HG02623 (cell line): ENCODE results near the gene CCDC97.
"Not testable (repeated sequence)": the region's sequence is repeated elsewhere in the genome, so short reads cannot be mapped to it uniquely, and the experiment has no call there.

Source experiments
- ATAC-seq: cut with Tn5 transposase; IDR thresholded peaks from one replicate; pipeline ENCODE4 v1.9.1; 2021; ENCODE audit warnings: moderate library complexity; ENCODE audit not compliant: unreplicated experiment

Gene CCDC97

GRCh38 chr19:41332000-41332399 lies 22.0 kb downstream of the CCDC97 start:
- ATAC-seq = no peak

- ATAC-seq = no peak
Measured at GRCh38 chr19:41332468-41332867, 22.5 kb downstream of the CCDC97 start.

GRCh38 chr19:41334793-41335192 lies 24.8 kb downstream of the CCDC97 start:
- no peak for ATAC-seq

- ATAC-seq = no peak
Measured at GRCh38 chr19:41335467-41335866, 25.5 kb downstream of the CCDC97 start.

GRCh38 chr19:41339936-41340335 lies 30.0 kb downstream of the CCDC97 start:
- no peak for ATAC-seq

GRCh38 chr19:41341669-41342490 lies 31.9 kb downstream of the CCDC97 start:
- ATAC-seq = no peak

- no peak for ATAC-seq
Measured at GRCh38 chr19:41344162-41344561, 34.2 kb downstream of the CCDC97 start.

GRCh38 chr19:41346916-41347315 lies 36.9 kb downstream of the CCDC97 start:
- ATAC-seq = not testable (repeated sequence)

- ATAC-seq = no peak
Measured at GRCh38 chr19:41350735-41351338, 40.9 kb downstream of the CCDC97 start.

- peak; percentile 31 for ATAC-seq
Measured at GRCh38 chr19:41351339-41352245, 41.6 kb downstream of the CCDC97 start.

GRCh38 chr19:41352279-41352608 lies 42.3 kb downstream of the CCDC97 start:
- ATAC-seq = no peak

- ATAC-seq = no peak
Measured at GRCh38 chr19:41352609-41353465, 42.9 kb downstream of the CCDC97 start.

GRCh38 chr19:41353466-41354342 lies 43.7 kb downstream of the CCDC97 start, which contains the start of gene TGFB1:
Gene TGFB1, minus strand, starts transcription at chr19:41353922. Its CDS starts 878 bp downstream, at chr19:41353044.
- peak; percentile 39 for ATAC-seq

- ATAC-seq = no peak
Measured at GRCh38 chr19:41354343-41354953, 44.5 kb downstream of the CCDC97 start.

- ATAC-seq = no peak
Measured at GRCh38 chr19:41355035-41355434, 45.1 kb downstream of the CCDC97 start.

- no peak for ATAC-seq
Measured at GRCh38 chr19:41355802-41356201, 45.8 kb downstream of the CCDC97 start.

- no peak for ATAC-seq
Measured at GRCh38 chr19:41356984-41357739, 47.2 kb downstream of the CCDC97 start.

GRCh38 chr19:41357746-41358145 lies 47.8 kb downstream of the CCDC97 start:
- no peak for ATAC-seq
